HepG2 (cell line): ENCODE measurements around the gene CDH2.

ENCODE experiments used
- HNRNPL ChIP-seq: fragments of 200-400 bp; formaldehyde crosslinking; IDR thresholded peaks from 2 replicates; pipeline ENCODE4 v1.6.1; 2017; ENCODE audit warnings: mild to moderate bottlenecking, low read depth, low read length
- JUND ChIP-seq: sonication (generic); formaldehyde crosslinking; IDR thresholded peaks from 2 replicates; pipeline ENCODE4 v1.8.0; 2022; ENCODE audit warnings: mild to moderate bottlenecking, missing genetic modification reagents
- ONECUT2 ChIP-seq: sonication (generic); formaldehyde crosslinking; IDR thresholded peaks from 2 replicates; pipeline ENCODE4 v1.4.0; 2020; ENCODE audit warnings: missing genetic modification reagents

GRCh38 chr18:28059861-28060260 lies 117.1 kb downstream of the CDH2 start:
- TF ChIP-seq ONECUT2: no peak
- TF ChIP-seq HNRNPL: no peak
- TF ChIP-seq JUND: no peak
